ENCODE results near the gene PYGB.

The PYGB gene

DNA sequence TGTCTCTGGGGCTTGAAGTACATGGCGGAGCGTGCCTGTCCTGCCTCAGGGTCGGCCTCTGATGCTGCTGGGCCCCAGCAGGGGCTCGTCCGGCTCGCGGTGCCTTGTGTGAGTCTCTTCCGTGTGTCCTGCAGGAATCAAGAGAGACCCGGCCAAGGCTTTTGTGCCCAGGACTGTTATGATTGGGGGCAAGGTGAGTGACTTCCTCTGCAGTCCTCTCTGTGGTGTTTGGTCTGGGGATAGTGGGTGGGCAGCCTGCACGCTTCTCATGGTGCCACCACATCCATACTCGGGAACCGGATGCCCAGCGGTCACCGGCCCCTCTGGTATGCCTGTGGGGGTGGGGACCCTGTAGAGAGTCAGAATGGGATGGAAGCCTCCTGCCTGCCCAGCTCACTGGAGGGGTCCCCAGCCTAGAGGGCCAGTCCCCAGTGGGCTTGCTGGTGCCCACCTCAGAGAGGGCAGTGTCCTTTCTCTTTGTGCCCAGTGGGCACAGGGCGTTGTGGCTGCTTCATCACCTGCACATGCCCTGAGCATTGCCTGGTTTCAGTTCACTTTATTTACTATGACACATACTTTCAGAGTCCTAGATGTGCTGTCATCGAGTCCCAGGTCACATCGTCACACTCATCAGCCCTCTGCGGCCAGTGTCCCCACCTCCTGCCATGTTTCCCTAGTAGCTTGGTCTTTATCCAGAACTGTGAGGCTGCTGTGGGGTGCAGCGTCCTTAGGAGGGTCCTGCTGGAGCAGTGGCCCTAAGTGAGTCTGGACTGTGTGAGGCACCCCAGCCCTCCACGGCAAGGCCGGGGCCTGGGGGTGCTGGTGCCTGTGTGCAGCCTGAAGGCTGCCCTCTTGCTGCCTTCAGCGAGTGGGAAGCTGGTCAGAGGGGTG lies 40.7 kb downstream of the PYGB start:
- H3K36me3 ChIP-seq (ENCODE audit: control insufficient read depth in 2 of 2, insufficient read depth in 2 of 2, low read length in 2 of 2), result peaks cover 85 to 88% of the 10 kb centered on the region in 2 donors
- H3K27me3 ChIP-seq (ENCODE audit: control insufficient read depth in 2 of 2, insufficient read depth in 2 of 2, low read length in 2 of 2), result no peaks in the 10 kb centered on the region
- H3K27ac ChIP-seq (ENCODE audit: low read depth in 2 of 2, low read length in 2 of 2), result peak overlapping the region in 1 of 2 donors; percentile 48
- no peak overlapping the region for H3K9ac ChIP-seq (ENCODE audit: low read depth in 1 of 2, low read length in 2 of 2)
- H3K4me1 ChIP-seq (ENCODE audit: control insufficient read depth in 2 of 2, insufficient read depth in 2 of 2, low read length in 2 of 2), result no peaks in the 10 kb centered on the region
- H3K4me3 ChIP-seq (ENCODE audit: low read length in 2 of 2), result no peak overlapping the region
- no peaks in the 10 kb centered on the region for H3K9me3 ChIP-seq (ENCODE audit: control insufficient read depth in 2 of 2, low read length in 2 of 2)

DNA sequence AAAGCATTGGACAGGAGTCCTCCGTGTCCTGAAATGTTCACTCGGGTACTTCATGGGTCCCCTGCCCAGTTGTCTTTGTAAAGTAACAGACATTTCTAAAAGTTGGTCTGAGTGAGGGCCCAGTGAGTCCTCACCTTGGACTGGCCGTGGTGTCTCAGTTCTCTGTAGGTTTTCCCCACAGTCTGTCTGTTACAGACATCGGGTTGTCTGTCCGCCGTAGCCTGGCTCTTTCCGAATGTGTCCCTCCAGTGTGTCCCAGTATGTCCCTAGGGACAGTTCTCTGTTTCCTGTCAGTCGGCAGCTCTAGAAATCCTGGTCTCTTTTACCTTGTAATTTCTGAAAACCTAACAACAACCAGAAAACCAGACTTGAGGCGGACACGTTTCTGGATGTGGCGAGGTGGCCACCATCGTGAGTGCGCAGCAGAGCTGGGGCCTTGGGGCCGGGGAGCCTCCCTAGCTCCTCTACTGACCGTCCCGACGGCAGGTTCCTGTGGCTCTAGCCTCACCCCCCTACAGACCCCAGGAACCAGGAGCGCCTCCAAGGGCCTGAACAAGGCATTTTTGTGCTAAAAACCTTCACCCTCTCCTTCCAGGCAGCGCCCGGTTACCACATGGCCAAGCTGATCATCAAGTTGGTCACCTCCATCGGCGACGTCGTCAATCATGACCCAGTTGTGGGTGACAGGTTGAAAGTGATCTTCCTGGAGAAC lies 42.2 kb downstream of the PYGB start:
- Histone ChIP-seq H3K4me3 (ENCODE audit: low read length in 2 of 2) (no peak overlapping the region), H3K9me3 (ENCODE audit: control insufficient read depth in 2 of 2, low read length in 2 of 2) (no peaks in the 10 kb centered on the region), H3K36me3 (ENCODE audit: control insufficient read depth in 2 of 2, insufficient read depth in 2 of 2, low read length in 2 of 2) (peaks cover 74 to 85% of the 10 kb centered on the region in 2 donors), H3K4me1 (ENCODE audit: control insufficient read depth in 2 of 2, insufficient read depth in 2 of 2, low read length in 2 of 2) (peaks cover under 1 to 4% of the 10 kb centered on the region in 2 donors), H3K27ac (ENCODE audit: low read depth in 2 of 2, low read length in 2 of 2) (no peak overlapping the region), H3K27me3 (ENCODE audit: control insufficient read depth in 2 of 2, insufficient read depth in 2 of 2, low read length in 2 of 2) (no peaks in the 10 kb centered on the region), H3K9ac (ENCODE audit: low read depth in 1 of 2, low read length in 2 of 2) (no peak overlapping the region)

DNA sequence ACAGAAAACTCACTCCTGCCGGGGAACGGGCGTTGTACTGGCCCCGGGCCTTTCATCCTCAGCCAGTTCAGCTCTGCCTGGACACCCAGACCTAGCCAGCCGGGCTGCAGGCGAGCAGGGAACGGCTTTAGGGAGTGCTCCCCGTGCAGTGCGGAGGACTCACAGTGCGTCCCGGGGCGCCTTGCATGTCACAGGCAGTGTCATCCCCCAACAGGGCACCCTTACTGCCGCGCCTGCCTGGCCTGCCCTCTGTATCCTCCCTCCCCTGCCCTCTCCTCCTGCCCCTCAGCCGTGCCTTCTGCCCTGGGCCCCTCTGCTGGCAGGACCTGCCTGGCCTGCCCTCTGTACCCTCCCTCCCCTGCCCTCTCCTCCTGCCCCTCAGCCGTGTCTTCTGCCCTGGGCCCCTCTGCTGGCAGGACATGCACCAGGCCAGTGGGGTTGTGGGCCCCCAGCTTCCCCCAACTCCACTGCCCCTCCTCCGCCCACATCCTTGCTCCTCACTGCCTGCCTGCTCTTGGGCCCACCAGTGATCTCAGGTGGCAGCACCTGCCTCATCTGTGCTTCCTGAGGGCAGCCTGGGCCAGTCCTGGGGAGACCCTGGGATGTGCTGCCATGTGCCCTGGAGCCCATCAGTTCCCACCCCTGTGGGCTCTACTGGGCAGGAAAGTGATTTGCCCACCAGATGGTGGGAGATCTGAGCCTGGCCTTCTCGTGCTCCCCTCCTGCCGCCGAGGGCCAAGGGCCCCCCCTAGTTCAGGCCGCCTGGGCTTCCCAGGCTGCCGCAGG lies 43.0 kb downstream of the PYGB start:
- Histone ChIP-seq H3K27ac (ENCODE audit: low read depth in 2 of 2, low read length in 2 of 2) (no peak overlapping the region), H3K4me1 (ENCODE audit: control insufficient read depth in 2 of 2, insufficient read depth in 2 of 2, low read length in 2 of 2) (peaks cover 8 to 12% of the 10 kb centered on the region in 2 donors), H3K27me3 (ENCODE audit: control insufficient read depth in 2 of 2, insufficient read depth in 2 of 2, low read length in 2 of 2) (no peaks in the 10 kb centered on the region), H3K9me3 (ENCODE audit: control insufficient read depth in 2 of 2, low read length in 2 of 2) (no peaks in the 10 kb centered on the region), H3K36me3 (ENCODE audit: control insufficient read depth in 2 of 2, insufficient read depth in 2 of 2, low read length in 2 of 2) (peaks cover 68 to 83% of the 10 kb centered on the region in 2 donors), H3K9ac (ENCODE audit: low read depth in 1 of 2, low read length in 2 of 2) (no peak overlapping the region), H3K4me3 (ENCODE audit: low read length in 2 of 2) (no peak overlapping the region)

DNA sequence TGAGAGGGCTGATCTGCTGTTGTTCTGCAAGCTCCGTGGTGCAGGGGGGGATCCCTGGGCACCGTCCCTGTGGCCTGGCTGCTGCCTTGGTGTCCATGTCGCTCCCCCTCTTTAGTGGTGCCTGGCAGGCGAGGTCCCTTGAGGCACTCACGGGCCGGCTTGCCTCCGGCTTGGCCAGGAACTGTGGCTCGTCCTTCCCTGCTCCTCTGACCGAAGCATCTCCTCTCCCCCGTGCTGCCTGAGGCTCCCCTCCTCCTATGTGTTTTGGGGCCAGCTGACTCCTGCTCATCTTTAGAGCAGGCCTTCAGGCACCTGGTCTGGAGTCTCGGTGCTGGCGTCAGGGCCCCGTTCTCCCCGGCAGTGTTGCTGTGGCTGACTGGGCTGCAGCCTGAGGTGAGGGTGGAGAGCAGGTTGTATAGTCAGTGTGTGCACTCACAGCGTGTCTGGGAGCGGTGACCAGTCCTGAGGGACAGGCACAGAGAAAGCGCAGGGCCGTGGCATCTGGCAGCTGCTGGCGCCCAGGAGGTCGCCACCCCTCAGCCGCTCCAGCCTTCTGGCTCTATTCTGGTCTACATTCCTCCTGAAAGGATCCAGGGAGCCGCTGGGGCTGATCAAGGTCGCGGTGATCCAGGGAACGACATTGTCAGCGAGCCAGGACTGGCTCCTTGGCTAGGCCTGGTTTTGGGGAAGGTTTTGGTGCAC lies 43.7 kb downstream of the PYGB start:
- Histone ChIP-seq H3K27ac (ENCODE audit: low read depth in 2 of 2, low read length in 2 of 2) (peak overlapping the region in 1 of 2 donors; percentile 4), H3K4me1 (ENCODE audit: control insufficient read depth in 2 of 2, insufficient read depth in 2 of 2, low read length in 2 of 2) (peaks cover 16 to 17% of the 10 kb centered on the region in 2 donors), H3K36me3 (ENCODE audit: control insufficient read depth in 2 of 2, insufficient read depth in 2 of 2, low read length in 2 of 2) (peaks cover 68 to 83% of the 10 kb centered on the region in 2 donors), H3K27me3 (ENCODE audit: control insufficient read depth in 2 of 2, insufficient read depth in 2 of 2, low read length in 2 of 2) (no peaks in the 10 kb centered on the region), H3K9ac (ENCODE audit: low read depth in 1 of 2, low read length in 2 of 2) (no peak overlapping the region), H3K9me3 (ENCODE audit: control insufficient read depth in 2 of 2, low read length in 2 of 2) (no peaks in the 10 kb centered on the region), H3K4me3 (ENCODE audit: low read length in 2 of 2) (no peak overlapping the region)

DNA sequence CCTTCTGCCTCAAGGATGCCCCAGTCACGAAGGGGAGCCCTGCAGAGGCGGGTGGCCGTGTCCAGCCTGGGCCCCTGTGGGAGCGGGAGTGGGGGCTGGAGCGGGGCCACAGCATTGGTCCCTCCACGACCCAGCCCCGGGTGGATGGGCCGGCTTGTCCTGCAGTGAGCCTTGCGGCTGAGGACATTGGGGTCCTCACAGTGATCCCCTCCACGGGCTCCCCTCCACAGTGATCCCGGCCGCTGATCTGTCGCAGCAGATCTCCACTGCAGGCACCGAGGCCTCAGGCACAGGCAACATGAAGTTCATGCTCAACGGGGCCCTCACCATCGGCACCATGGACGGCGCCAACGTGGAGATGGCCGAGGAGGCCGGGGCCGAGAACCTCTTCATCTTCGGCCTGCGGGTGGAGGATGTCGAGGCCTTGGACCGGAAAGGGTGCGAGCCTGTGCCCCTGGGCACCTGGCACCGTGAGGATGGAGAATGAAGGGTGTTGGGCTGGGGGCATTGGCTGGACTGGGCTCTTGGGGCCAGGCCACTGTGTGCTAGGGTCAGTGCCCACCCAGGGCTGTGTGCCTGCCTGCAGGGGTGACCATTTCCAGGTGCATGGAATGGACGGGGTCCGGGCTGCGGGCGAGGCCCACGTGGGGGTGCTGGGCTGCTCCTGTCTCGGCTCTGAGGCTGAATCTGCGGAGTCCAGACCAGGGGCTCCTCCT lies 44.4 kb downstream of the PYGB start:
- H3K27me3 ChIP-seq (ENCODE audit: control insufficient read depth in 2 of 2, insufficient read depth in 2 of 2, low read length in 2 of 2), result no peaks in the 10 kb centered on the region
- peaks cover 69 to 82% of the 10 kb centered on the region in 2 donors for H3K36me3 ChIP-seq (ENCODE audit: control insufficient read depth in 2 of 2, insufficient read depth in 2 of 2, low read length in 2 of 2)
- no peak overlapping the region for H3K9ac ChIP-seq (ENCODE audit: low read depth in 1 of 2, low read length in 2 of 2)
- peaks cover 20% of the 10 kb centered on the region in 2 donors for H3K4me1 ChIP-seq (ENCODE audit: control insufficient read depth in 2 of 2, insufficient read depth in 2 of 2, low read length in 2 of 2)
- H3K27ac ChIP-seq (ENCODE audit: low read depth in 2 of 2, low read length in 2 of 2), result peak overlapping the region in 1 of 2 donors; percentile 4
- no peaks in the 10 kb centered on the region for H3K9me3 ChIP-seq (ENCODE audit: control insufficient read depth in 2 of 2, low read length in 2 of 2)
- H3K4me3 ChIP-seq (ENCODE audit: low read length in 2 of 2), result no peak overlapping the region

DNA sequence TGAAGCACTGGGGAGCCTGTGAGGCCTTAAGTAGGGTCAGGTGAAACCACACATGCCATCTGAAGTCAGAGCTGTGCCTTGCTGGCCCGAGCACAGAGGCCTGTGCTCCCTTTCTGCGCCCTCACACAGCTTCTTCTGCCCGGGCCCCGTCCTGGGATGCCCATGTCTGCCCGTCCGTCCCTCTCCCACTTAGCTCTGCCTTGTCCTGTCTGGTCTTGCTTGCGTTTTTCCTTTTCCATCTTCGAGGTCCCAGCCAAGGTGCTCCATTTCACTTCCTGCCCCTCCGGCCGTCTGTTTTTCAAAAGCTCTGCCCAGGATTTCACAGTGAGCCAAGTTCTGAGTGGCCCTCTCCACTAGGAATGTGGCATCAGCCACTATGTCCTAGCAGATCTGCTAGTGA lies 45.6 kb downstream of the PYGB start:
- Histone ChIP-seq H3K4me3 (ENCODE audit: low read length in 2 of 2) (no peak overlapping the region), H3K36me3 (ENCODE audit: control insufficient read depth in 2 of 2, insufficient read depth in 2 of 2, low read length in 2 of 2) (peaks cover 63 to 80% of the 10 kb centered on the region in 2 donors), H3K4me1 (ENCODE audit: control insufficient read depth in 2 of 2, insufficient read depth in 2 of 2, low read length in 2 of 2) (peaks cover 20% of the 10 kb centered on the region in 2 donors), H3K27me3 (ENCODE audit: control insufficient read depth in 2 of 2, insufficient read depth in 2 of 2, low read length in 2 of 2) (no peaks in the 10 kb centered on the region), H3K27ac (ENCODE audit: low read depth in 2 of 2, low read length in 2 of 2) (no peak overlapping the region), H3K9ac (ENCODE audit: low read depth in 1 of 2, low read length in 2 of 2) (no peak overlapping the region), H3K9me3 (ENCODE audit: control insufficient read depth in 2 of 2, low read length in 2 of 2) (no peaks in the 10 kb centered on the region)

DNA sequence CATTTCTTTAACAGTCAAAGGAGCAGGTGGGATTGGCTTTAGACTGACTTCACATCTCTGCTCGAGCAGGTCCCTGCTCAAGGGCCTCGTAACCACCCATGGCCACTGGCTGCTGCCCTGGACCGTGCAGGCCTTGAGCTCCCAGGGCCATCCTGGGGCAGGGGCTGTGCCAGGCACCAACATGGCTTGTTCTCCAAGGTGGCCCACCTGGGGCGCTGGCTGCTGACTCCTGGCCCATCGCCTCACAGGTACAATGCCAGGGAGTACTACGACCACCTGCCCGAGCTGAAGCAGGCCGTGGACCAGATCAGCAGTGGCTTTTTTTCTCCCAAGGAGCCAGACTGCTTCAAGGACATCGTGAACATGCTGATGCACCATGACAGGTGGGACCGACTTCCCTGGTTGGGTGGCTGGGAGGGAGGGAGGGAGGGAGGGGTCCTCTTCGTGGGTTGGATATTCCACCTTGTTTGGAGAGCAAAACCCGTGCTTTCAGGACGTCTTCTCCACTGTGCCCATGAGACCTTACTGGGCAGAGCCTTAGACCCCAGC lies 46.1 kb downstream of the PYGB start:
- H3K36me3 ChIP-seq (ENCODE audit: control insufficient read depth in 2 of 2, insufficient read depth in 2 of 2, low read length in 2 of 2), result peaks cover 62 to 80% of the 10 kb centered on the region in 2 donors
- no peaks in the 10 kb centered on the region for H3K9me3 ChIP-seq (ENCODE audit: control insufficient read depth in 2 of 2, low read length in 2 of 2)
- H3K27me3 ChIP-seq (ENCODE audit: control insufficient read depth in 2 of 2, insufficient read depth in 2 of 2, low read length in 2 of 2), result no peaks in the 10 kb centered on the region
- peak overlapping the region; percentile 78 to 79 for H3K27ac ChIP-seq (ENCODE audit: low read depth in 2 of 2, low read length in 2 of 2)
- H3K9ac ChIP-seq (ENCODE audit: low read depth in 1 of 2, low read length in 2 of 2), result no peak overlapping the region
- H3K4me3 ChIP-seq (ENCODE audit: low read length in 2 of 2), result no peak overlapping the region
- peaks cover 20% of the 10 kb centered on the region in 2 donors for H3K4me1 ChIP-seq (ENCODE audit: control insufficient read depth in 2 of 2, insufficient read depth in 2 of 2, low read length in 2 of 2)

DNA sequence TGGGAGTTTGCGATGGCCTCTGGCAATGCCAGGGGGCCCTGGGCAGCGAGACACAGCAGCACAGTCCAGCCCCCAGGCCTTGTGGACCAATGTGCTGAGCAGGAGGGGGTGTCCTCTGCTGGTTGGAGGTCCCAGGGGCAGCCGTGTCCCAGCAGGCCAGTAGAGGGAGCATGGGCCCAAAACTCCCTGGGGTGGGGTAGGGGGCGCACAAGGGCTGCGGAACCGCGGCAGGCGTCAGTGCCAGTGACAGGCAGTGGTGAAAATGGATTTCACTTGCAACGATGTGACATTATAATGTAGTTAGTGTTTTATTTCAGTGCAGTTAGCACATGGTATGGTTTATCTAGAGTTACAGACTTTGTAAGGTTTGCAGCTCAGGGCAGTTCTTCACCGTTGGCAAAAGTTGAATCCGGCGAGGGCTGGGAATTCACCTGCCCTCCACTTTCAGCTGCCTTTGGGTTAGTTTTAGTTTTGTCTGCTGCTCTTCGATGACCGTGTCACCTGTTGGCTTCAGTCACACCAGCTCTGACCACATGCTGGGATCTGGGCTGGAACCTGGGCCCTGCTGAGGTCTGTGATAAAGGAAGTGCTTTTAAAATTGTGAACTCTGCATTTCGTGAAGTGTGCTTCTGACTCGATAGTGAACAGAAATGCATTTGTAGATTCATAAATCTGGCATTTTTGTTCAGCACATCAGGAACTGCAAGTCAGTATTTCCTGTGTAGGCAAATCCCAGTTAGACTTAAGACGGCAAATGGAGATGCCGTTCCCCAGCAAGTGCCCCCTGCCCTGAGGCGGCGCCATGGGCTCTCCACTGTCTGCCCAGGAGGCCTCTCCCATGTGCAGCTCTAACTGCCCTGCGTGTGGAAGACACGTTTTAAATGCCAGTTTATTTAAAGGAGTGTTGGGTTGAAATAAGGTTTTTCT lies 46.8 kb downstream of the PYGB start:
- Histone ChIP-seq H3K27me3 (ENCODE audit: control insufficient read depth in 2 of 2, insufficient read depth in 2 of 2, low read length in 2 of 2) (no peaks in the 10 kb centered on the region), H3K4me3 (ENCODE audit: low read length in 2 of 2) (no peak overlapping the region), H3K4me1 (ENCODE audit: control insufficient read depth in 2 of 2, insufficient read depth in 2 of 2, low read length in 2 of 2) (peaks cover 20% of the 10 kb centered on the region in 2 donors), H3K9ac (ENCODE audit: low read depth in 1 of 2, low read length in 2 of 2) (peak overlapping the region in 1 of 2 donors; percentile 24), H3K27ac (ENCODE audit: low read depth in 2 of 2, low read length in 2 of 2) (peak overlapping the region; percentile 78 to 79), H3K9me3 (ENCODE audit: control insufficient read depth in 2 of 2, low read length in 2 of 2) (no peaks in the 10 kb centered on the region), H3K36me3 (ENCODE audit: control insufficient read depth in 2 of 2, insufficient read depth in 2 of 2, low read length in 2 of 2) (peaks cover 55 to 73% of the 10 kb centered on the region in 2 donors)

Data from mucosa of rectum (tissue), 2 donors.